GM19043 (cell line): ENCODE data around the gene CXCR6.

ENCODE experiments used
- ATAC-seq: cut with Tn5 transposase; IDR thresholded peaks from one replicate; pipeline ENCODE4 v1.9.1; 2021; ENCODE audit warnings: low read depth; ENCODE audit not compliant: unreplicated experiment

CXCR6 gene

GRCh38 chr3:45943207-45943846 lies at the start of gene CXCR6:
Gene CXCR6, plus strand, starts transcription at chr3:45943464. Its CDS starts 3,018 bp downstream, at chr3:45946482.
- no peak for ATAC-seq

- no peak for ATAC-seq
These were observed 49.2 kb upstream of the CXCR6 start for GRCh38 chr3:45894015-45894414.

GRCh38 chr3:45895686-45896468 lies 47.4 kb upstream of the CXCR6 start:
- no peak for ATAC-seq

GRCh38 chr3:45896956-45897355 lies 46.3 kb upstream of the CXCR6 start:
- no peak for ATAC-seq

- no peak for ATAC-seq
These were observed 38.3 kb upstream of the CXCR6 start for GRCh38 chr3:45904931-45905330.

GRCh38 chr3:45905755-45906154 lies 37.5 kb upstream of the CXCR6 start:
- no peak for ATAC-seq

- no peak for ATAC-seq
These were observed 36.4 kb upstream of the CXCR6 start for GRCh38 chr3:45906681-45907407.

GRCh38 chr3:45907769-45908705 lies 35.2 kb upstream of the CXCR6 start:
- ATAC-seq = no peak

GRCh38 chr3:45908761-45909160 lies 34.5 kb upstream of the CXCR6 start:
- ATAC-seq = no peak

- ATAC-seq = no peak
These were observed 33.7 kb upstream of the CXCR6 start for GRCh38 chr3:45909542-45909941.

GRCh38 chr3:45910892-45911291 lies 32.4 kb upstream of the CXCR6 start:
- ATAC-seq = no peak

- no peak for ATAC-seq
These were observed 31.6 kb upstream of the CXCR6 start for GRCh38 chr3:45911511-45912226.

- ATAC-seq = no peak
These were observed 30.8 kb upstream of the CXCR6 start for GRCh38 chr3:45912435-45912834.

GRCh38 chr3:45914362-45915058 lies 28.8 kb upstream of the CXCR6 start:
- ATAC-seq = no peak

GRCh38 chr3:45915059-45915439 lies 28.2 kb upstream of the CXCR6 start:
- ATAC-seq = no peak

GRCh38 chr3:45915518-45916231 lies 27.6 kb upstream of the CXCR6 start:
- ATAC-seq = peak; percentile 86

- no peak for ATAC-seq
These were observed 25.9 kb upstream of the CXCR6 start for GRCh38 chr3:45917146-45917898.
